KMS-11 (cell line): ENCODE results near the gene ANXA2.

Experiments used
- H2AFZ ChIP-seq: fragments of 200-600 bp; sonication (generic); 2 replicates; pipeline ENCODE4 v1.6.1; 2016; ENCODE audit warnings: antibody characterized with exemption, mixed run types, low read depth
- H3K27ac ChIP-seq: fragments of 200-600 bp; sonication (generic); 2 replicates; pipeline ENCODE4 v1.6.1; 2016; ENCODE audit warnings: mild to moderate bottlenecking, mixed run types
- H3K27me3 ChIP-seq: fragments of 200-600 bp; sonication (generic); 2 replicates; pipeline ENCODE4 v1.6.1; 2017; ENCODE audit warnings: mild to moderate bottlenecking, low read depth, mixed run types, moderate library complexity; ENCODE audit not compliant: insufficient read depth
- H3K36me3 ChIP-seq: fragments of 200-600 bp; sonication (generic); 2 replicates; pipeline ENCODE4 v1.6.1; 2017; ENCODE audit warnings: mild to moderate bottlenecking, mixed run types; ENCODE audit not compliant: insufficient read depth
- H3K4me1 ChIP-seq: fragments of 200-600 bp; sonication (generic); 2 replicates; pipeline ENCODE4 v1.6.1; 2016; ENCODE audit warnings: mild to moderate bottlenecking, low read depth, mixed run types; ENCODE audit not compliant: poor library complexity, severe bottlenecking
- H3K4me2 ChIP-seq: fragments of 200-600 bp; sonication (generic); 2 replicates; pipeline ENCODE4 v1.7.0; 2016; ENCODE audit warnings: mild to moderate bottlenecking, mixed run types
- H3K4me3 ChIP-seq: fragments of 200-600 bp; sonication (generic); IDR thresholded peaks from 2 replicates; pipeline ENCODE4 v1.6.1; 2017; ENCODE audit warnings: low read depth, low read length, mixed read lengths; ENCODE audit not compliant: insufficient read depth
- H3K79me2 ChIP-seq: fragments of 200-600 bp; sonication (generic); 2 replicates; pipeline ENCODE4 v1.6.1; 2016; ENCODE audit warnings: low read depth, mixed run types; ENCODE audit not compliant: insufficient read depth
- H3K9ac ChIP-seq: fragments of 200-600 bp; sonication (generic); 2 replicates; pipeline ENCODE4 v1.6.1; 2016; ENCODE audit warnings: mild to moderate bottlenecking, mixed run types
- H4K20me1 ChIP-seq: fragments of 200-600 bp; sonication (generic); 2 replicates; pipeline ENCODE4 v1.6.1; 2016; ENCODE audit warnings: mild to moderate bottlenecking, mixed run types; ENCODE audit not compliant: insufficient read depth
- TF ChIP-seq, protein P1 (sequence below): fragments of 200-600 bp; sonication (generic); conservative IDR thresholded peaks from 2 replicates; pipeline ENCODE4 v1.6.1; 2017; ENCODE audit warnings: low read depth, mild to moderate bottlenecking, antibody characterized with exemption, low read length, moderate library complexity, mixed read lengths

The ANXA2 gene

DNA sequence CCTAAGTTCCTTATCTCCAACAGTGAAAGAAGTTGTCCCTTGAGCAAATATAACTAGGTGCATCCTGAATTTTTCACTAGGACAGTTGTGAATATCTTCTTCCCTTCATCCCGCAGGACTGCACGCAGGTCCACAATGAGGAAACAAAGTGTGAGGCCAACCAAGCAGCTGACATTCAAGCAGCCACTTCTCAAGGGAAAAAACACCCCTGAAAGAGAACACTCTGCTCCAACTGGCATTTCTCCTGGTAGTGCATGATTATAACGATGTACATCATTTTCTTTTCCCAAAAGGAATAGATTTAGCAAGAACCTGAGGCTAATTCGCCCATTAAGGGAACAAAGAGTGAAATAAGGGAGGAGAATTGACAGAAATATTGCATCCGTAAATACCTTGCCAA lies 74.5 kb downstream of the ANXA2 start:
- Histone ChIP-seq H3K27ac (no peak overlapping the region), H3K4me3 (no peak overlapping the region), H3K79me2 (no peaks in the 10 kb centered on the region), H3K27me3 (no peaks in the 10 kb centered on the region), H4K20me1 (no peaks in the 10 kb centered on the region), H2AFZ (no peak overlapping the region), H3K4me1 (peaks cover 24% of the 10 kb centered on the region), H3K4me2 (no peak overlapping the region), H3K9ac (no peak overlapping the region), H3K36me3 (no peaks in the 10 kb centered on the region)
- TF ChIP-seq, protein P1, sequence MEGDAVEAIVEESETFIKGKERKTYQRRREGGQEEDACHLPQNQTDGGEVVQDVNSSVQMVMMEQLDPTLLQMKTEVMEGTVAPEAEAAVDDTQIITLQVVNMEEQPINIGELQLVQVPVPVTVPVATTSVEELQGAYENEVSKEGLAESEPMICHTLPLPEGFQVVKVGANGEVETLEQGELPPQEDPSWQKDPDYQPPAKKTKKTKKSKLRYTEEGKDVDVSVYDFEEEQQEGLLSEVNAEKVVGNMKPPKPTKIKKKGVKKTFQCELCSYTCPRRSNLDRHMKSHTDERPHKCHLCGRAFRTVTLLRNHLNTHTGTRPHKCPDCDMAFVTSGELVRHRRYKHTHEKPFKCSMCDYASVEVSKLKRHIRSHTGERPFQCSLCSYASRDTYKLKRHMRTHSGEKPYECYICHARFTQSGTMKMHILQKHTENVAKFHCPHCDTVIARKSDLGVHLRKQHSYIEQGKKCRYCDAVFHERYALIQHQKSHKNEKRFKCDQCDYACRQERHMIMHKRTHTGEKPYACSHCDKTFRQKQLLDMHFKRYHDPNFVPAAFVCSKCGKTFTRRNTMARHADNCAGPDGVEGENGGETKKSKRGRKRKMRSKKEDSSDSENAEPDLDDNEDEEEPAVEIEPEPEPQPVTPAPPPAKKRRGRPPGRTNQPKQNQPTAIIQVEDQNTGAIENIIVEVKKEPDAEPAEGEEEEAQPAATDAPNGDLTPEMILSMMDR, result no peak

DNA sequence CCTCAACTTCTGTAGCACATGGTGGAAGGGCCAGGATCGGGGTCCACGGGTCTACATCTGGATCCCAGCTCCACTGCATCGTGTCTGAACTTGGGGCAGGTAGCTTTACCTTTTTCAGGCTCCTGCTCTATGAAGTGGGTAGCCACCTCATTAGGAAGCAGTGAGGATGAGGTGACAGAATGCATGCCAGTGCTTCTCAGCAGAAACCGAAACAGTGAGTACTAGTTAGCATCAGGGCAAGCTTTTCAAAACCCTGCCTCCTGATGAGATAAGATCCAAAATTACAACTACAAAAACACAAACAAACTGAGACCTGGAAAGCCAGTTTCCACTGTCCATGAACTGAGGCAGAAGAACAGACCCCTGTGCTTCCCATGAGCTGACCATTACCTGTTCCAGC lies 77.4 kb downstream of the ANXA2 start:
- peak overlapping the region; percentile 39; the same call in 1 of the 2 replicates for H2AFZ ChIP-seq
- H4K20me1 ChIP-seq, result no peaks in the 10 kb centered on the region

DNA sequence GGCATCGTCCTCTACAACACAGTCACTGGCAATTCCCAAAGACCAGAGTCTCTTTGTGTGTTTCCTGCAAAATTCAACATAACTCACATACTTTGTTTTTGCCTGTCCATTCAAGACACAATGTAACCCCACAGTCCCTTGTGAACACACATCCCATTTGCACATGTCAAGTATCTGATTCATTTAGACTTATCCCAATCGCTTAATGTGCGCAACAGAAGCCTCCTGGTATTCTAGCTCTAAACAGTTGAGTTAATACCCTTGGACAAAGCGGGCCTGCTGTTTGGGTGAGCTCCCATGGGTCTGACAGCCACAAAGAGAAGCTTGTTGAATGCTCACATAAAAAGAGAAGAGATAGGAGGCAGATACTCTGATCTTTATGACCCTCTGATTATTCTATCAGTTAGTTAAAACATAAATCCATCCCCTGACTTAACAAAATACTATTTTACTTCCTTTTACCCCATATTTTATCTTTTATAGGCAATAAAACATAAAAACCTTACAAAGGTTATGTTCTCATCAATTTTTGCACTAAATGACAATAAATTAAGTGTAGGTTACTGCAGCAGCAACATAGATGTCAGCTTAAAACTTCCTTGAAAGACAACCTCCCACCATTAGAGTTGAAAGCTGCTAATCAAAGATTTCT lies 79.4 kb downstream of the ANXA2 start:
- H2AFZ ChIP-seq, result no peak overlapping the region
- H3K27me3 ChIP-seq, result no peaks in the 10 kb centered on the region
- H3K4me1 ChIP-seq, result peaks cover 20% of the 10 kb centered on the region
- TF ChIP-seq, protein P1, result no peak
- no peaks in the 10 kb centered on the region for H3K36me3 ChIP-seq
- no peak overlapping the region for H3K27ac ChIP-seq
- no peaks in the 10 kb centered on the region for H3K79me2 ChIP-seq
- no peaks in the 10 kb centered on the region for H4K20me1 ChIP-seq
- no peak overlapping the region for H3K9ac ChIP-seq
- no peak overlapping the region for H3K4me2 ChIP-seq
- no peak overlapping the region for H3K4me3 ChIP-seq

More for the DNA sequence above, 77.4 kb downstream of the ANXA2 start:
- H3K79me2 ChIP-seq, result no peaks in the 10 kb centered on the region
- peaks cover 16% of the 10 kb centered on the region for H3K4me1 ChIP-seq
- H3K9ac ChIP-seq, result no peak overlapping the region; the same call in 1 of the 2 replicates
- H3K27ac ChIP-seq, result no peak overlapping the region
- no peaks in the 10 kb centered on the region for H3K36me3 ChIP-seq
- peak overlapping the region; percentile 45 for H3K4me2 ChIP-seq
- no peak overlapping the region for H3K4me3 ChIP-seq
- H3K27me3 ChIP-seq, result no peaks in the 10 kb centered on the region
- TF ChIP-seq, protein P1, result no peak

DNA sequence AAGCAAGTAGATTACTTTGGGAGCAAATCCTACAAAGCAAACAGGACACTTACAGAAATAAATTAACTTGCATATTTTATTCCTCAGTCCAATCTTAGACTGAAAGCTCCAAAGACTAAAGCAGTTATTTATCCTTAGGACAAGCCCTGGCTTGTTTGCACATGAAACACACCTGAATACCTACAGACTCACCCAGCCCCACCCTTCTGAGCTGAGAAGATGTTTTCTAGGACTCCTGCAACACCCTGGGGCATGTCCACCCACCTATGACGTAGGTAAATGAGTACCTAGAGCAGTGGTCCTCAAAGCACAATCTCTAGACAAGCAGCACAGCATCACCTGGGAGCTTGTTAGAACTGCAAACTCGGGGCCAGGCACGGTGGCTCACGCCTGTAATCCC lies 80.8 kb downstream of the ANXA2 start:
- Histone ChIP-seq H4K20me1 (no peaks in the 10 kb centered on the region), H3K79me2 (no peaks in the 10 kb centered on the region), H2AFZ (no peak overlapping the region)

More for the DNA sequence above, 80.8 kb downstream of the ANXA2 start:
- Histone ChIP-seq H3K27ac (no peak overlapping the region), H3K4me2 (no peak overlapping the region), H3K4me1 (peaks cover 20% of the 10 kb centered on the region), H3K36me3 (no peaks in the 10 kb centered on the region), H3K9ac (no peak overlapping the region), H3K4me3 (no peak overlapping the region), H3K27me3 (no peaks in the 10 kb centered on the region)
- TF ChIP-seq, protein P1, result no peak
